ENCODE data around the gene NOX4.
A peak's percentile ranks its signal among the peaks of the same experiment; 100 is the strongest.
"Not testable (repeated sequence)": the region's sequence is repeated elsewhere in the genome, so short reads cannot be mapped to it uniquely, and the experiment has no call there.

The NOX4 gene

GRCh38 chr11:89457190-89457589 is 34.0 kb downstream of the NOX4 start:
- no peak for DNase-seq

GRCh38 chr11:89456681-89457080 is 34.5 kb downstream of the NOX4 start:
- DNase-seq, result no peak

DNA sequence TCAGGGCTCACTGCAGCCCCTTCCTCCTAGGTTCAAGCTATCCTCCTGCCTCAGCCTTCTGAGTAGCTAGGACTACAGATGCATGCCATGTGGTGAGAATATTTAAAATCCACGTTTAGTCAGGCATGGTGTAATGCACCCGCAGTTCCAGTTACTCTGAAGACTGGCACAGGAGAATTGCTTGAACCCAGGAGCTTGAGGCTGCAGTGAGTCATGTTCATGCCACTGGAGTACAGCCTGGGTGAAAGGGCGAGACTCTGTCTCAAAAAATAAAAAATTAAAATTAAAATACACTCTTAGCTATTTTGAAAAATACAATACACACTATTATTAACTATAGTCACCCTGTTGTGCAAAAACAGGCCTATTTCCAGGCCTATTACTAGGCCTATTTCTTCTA is 38.4 kb downstream of the NOX4 start:
- no peak for DNase-seq

DNA sequence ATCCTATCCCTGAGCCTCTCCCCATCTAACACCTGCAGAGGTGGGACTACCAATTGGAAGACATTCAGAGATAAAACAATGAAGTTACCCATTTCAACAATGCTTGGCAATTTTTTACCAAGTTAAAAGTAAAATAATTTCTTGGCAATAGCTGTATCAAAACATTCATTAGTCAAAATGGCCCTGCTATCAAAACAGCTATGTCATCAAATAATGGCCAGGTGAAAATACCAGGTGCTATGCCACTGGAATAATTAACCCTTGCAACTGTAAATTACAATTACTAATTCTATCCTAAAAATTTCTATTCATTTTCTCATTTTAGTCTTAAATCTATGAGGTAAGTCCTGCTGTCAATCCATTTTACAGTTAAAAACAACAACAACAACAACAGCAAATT is 43.3 kb downstream of the NOX4 start:
- no peak for DNase-seq

DNA sequence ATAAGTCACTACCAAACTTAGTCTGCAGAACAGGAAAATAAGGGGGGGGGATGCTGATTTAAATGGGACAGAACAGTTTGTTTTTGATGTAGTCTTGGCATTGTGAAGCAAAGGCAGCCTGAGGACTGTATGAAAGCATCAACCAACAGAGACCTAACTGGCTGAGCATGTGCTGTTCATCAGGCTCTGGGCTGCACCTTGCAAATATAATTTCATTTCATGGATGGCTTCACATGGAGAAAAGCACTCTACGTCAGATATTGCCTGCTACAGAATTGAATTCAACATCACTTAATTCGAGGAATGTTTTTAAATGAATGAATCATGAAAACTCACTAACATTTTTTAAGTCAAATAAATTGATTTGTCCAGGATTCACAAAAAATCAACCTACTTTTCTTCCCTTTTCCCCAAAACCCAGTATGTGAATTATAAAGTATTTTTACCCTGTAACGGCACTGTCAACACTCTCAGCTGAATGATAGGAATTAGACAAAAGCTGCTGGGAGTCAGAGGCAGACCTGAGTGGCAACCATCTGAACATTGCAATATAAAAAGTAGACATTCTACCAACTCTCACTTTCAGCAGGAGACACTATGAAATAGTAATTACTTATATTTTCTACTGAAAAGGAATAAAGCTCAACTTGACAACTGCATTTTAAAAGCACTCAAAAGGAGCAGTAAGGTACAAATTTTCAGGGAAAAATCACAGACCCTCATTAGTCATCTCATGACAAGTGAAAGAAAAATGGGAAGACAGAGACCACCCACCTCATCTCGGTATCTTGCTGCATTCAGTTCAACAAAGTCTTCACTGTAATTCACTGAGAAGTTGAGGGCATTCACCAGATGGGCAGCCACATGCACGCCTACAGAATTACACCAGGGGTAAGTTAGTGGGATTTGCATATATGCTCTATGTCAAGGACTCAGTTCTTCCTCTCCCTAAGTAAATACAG is 47.5 kb downstream of the NOX4 start:
- no peak for DNase-seq

DNA sequence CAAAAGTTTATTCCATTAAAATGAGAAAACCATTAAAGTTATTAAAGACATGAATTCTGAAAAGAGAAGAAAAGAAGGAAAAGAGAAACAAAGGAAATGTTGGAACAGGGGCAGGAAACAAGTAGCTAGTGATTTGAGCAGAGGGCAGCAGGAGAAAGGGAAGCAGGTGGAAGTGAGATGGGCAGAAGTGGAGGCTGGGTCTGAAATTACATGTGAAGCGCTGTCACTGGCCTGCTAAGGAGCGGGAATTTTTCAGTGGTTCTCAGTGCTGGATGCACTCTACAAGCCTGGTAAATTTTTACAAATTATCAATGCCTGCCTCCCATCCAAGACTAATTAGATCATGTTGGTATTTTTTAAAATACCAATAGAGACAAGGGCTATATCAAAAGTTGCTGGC is 48.4 kb downstream of the NOX4 start:
- DNase-seq, result no peak

DNA sequence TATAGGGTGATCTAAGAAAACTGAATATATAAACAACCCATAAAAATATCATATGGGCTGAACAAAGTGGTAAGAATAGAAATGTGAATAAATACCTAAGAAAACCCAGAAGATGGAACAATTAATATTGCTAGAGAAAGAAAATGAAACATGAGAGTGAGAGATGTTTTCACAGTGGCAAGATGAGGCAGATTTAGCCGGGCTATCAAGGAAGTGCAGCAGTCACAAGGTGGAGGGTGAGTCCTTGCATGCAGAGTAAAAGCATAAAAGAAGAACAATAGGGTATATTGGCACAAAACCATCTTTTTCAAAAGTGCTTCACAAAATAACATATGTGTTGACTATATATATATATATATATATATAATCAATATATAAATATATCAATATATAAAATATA is 49.6 kb downstream of the NOX4 start:
- DNase-seq, result no peak

- DNase-seq, result no peak
Observed at GRCh38 chr11:89437317-89437716, 53.9 kb downstream of the NOX4 start.

- no peak for DNase-seq
Observed at GRCh38 chr11:89436071-89436470, 55.1 kb downstream of the NOX4 start.

DNA sequence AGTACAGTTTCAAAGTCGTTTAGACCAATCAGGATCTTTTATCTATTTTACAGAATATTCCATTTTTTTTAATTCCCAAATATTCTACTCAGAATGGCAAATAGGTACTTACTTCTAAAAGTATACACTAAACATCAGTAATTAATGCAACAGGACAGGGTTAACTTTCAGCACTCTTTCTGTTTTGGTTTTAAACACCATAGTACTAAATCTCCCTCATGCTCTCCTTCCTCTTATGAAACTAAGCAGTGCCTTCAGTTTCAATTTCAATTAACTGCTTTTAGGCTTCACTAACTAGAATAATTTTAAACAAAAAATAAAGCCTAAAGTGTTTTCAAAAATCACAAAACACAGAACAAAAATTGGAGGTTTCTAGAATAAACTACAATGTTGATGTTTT is 57.9 kb downstream of the NOX4 start:
- no peak for DNase-seq

DNA sequence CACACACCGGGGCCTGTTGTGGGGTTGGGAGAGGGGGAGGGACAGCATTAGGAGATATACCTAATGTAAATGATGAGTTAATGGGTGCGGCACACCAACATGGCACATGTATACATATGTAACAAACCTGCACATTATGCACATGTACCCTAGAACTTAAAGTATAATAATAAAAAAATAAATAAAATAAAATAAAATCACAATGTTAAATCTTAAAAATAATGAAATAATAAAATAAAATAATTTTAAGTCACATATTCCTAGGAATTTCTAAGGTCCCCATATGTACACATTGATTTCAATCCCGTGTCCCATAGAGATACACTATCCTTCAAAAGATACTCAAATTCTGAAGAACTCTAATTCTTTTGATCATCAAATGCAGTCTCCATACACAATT is 59.0 kb downstream of the NOX4 start:
- not testable (repeated sequence) for DNase-seq

GRCh38 chr11:89426501-89426900 is 64.7 kb downstream of the NOX4 start:
- DNase-seq, result not testable (repeated sequence)

- DNase-seq, result no peak
Observed at GRCh38 chr11:89421718-89422117, 69.5 kb downstream of the NOX4 start.

- DNase-seq, result no peak
Observed at GRCh38 chr11:89420981-89421380, 70.2 kb downstream of the NOX4 start.

- DNase-seq, result no peak
Observed at GRCh38 chr11:89416961-89417360, 74.2 kb downstream of the NOX4 start.

GRCh38 chr11:89411112-89411511 is 80.1 kb downstream of the NOX4 start:
- DNase-seq, result not testable (repeated sequence)

GRCh38 chr11:89410666-89411065 is 80.5 kb downstream of the NOX4 start:
- DNase-seq, result not testable (repeated sequence)

- not testable (repeated sequence) for DNase-seq
Observed at GRCh38 chr11:89408441-89408840, 82.7 kb downstream of the NOX4 start.

- DNase-seq, result peak; percentile 14
Observed at GRCh38 chr11:89405629-89406028, 85.5 kb downstream of the NOX4 start.

DNA sequence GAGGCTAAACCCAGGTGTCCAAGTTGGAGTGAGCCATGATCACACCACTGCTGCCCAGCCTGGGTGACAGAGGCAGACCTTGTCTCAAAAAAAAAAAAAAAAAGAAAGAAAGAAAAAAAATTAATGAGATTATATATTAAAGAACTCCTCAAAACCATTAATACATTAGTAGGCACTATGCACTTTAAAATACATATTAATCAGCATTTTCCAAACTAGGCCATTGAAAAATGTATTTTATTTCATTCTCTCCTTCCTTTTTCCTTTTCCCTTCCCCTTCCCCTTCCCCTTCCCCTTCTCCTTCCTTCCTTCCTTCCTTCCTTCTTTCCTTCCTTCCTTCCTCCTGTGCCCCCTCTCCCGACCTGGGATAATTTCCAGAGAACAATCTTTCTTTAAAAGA is 99.5 kb downstream of the NOX4 start:
- not testable (repeated sequence) for DNase-seq

GRCh38 chr11:89387501-89387900 is 103.7 kb downstream of the NOX4 start:
- DNase-seq, result not testable (repeated sequence)

GRCh38 chr11:89382986-89383385 is 108.2 kb downstream of the NOX4 start:
- DNase-seq, result not testable (repeated sequence)

DNA sequence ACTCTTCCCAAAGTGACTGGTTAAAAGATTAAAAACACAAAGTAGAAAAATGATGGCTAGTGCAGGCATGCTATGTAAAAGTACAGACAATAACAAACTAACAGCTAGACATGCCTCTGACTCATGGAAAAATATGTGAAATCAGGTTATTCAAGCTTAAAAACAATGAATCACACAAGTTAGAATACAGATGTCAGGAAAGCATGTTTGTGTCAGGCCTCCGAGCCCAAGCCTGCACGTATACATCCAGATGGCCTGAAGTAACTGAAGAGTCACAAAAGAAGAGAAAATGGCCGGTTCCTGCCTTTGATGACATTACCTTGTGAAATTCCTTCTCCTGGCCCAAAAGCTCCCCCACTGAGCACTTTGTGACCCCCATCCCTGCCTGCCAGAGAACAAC is 110.1 kb downstream of the NOX4 start:
- DNase-seq, result no peak

DNA sequence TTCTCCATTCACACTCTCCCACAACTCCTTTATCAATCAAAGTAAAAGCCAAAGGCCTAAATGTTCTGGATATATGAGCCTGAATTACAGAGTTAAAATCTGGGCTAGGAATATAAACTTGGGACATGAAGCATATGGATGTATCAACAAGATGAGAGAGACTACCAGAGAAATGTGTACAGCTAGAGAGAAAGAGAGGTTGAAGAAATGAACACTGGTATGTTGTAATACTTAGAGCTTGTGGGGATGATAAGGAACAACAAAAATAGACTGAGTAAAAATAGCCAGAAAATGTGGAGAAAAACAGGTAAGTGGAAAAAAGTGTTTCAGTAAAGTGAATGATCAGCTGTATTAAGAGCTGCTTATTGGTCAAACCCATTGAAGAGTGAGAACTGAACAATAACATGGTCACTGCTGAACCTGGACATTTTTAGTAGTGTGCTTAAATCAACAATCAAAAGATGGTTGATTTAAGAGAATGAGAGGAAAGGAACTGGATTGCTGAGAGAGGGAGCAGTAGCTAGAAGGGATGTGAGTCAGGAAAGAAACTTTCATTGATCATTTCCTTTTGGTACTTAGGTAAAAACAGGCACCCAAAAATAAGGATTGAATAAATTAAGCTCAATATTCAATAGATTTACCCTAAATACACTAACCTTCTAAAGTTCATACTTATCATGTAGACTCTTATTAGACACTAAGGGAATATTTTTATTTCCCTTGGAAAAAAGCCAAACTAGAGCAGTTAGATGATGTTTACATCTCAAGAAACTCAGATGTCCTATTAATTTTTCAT is 111.0 kb downstream of the NOX4 start:
- not testable (repeated sequence) for DNase-seq

Data from hematopoietic multipotent progenitor cell treated with erythropoietin and hydrocortisone succinate and interleukin-3 and kit ligand, for 6 days (in vitro differentiated cells).